ENCODE results near the gene SPPL2B.

DNA sequence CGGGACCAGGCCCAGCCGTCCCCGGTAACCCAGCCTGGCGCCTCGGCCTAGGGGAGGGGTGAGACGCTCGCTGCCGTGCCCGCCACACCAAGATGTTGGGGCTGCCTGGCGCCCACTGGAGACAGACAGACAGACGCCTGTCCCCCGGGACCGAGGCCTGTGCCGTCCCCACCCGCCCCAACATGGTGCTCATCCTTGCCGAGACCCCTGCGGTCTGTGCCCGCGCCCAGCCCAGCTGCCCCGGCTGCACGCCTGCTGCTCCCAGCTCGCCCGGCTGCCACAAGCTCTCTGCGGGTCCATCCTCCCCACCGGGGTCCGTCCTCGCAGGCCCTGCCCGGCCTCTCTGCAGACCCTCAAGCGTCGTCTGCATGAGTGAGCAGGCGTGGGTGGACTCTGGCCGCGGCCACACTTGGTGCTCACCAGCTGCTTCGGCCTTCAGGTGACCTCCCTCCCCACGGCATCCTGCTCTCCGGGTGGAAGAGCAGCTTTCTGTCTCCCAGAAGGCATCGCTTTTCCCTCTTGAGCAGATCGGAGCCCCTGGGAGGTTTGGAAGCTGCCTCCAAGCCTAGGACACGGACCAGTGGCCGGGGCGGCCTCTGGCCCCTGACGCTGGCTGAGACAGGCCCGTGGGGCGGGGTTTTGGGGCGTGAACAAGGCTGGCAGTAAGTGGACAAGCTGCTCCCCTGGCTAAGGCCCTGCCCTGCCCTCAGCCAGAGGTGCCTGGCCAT, 24.8 kb downstream of the SPPL2B start:
- TF ChIP-seq, protein P1, sequence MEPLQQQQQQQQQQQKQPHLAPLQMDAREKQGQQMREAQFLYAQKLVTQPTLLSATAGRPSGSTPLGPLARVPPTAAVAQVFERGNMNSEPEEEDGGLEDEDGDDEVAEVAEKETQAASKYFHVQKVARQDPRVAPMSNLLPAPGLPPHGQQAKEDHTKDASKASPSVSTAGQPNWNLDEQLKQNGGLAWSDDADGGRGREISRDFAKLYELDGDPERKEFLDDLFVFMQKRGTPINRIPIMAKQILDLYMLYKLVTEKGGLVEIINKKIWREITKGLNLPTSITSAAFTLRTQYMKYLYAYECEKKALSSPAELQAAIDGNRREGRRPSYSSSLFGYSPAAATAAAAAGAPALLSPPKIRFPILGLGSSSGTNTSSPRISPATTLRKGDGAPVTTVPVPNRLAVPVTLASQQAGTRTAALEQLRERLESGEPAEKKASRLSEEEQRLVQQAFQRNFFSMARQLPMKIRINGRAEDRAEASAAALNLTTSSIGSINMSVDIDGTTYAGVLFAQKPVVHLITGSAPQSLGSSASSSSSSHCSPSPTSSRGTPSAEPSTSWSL (CRISPR knock-in tag; IDR thresholded peaks at IDR 0.05; ENCODE audit: borderline replicate concordance) = no peak
- TF ChIP-seq SMAD2 (IDR thresholded peaks at IDR 0.05; ENCODE audit: low read depth, low read length) (no peak), TCF7L2 (IDR thresholded peaks at IDR 0.05; ENCODE audit: low read depth, low read length) (no peak), CTCF (IDR thresholded peaks at IDR 0.05 in 2 of 3, conservative IDR thresholded peaks at IDR 0.05 in 1 of 3; ENCODE audit: insufficient read depth in 2 of 3, low read depth in 1 of 3, low read length in 3 of 3) (no peak), NBN (IDR thresholded peaks at IDR 0.05; ENCODE audit: low read depth) (no peak), SAP30 (IDR thresholded peaks at IDR 0.05; ENCODE audit: borderline replicate concordance, insufficient read depth, low read depth, low read length, poor library complexity, severe bottlenecking) (no peak), XRCC5 (IDR thresholded peaks at IDR 0.05; ENCODE audit: low read depth, low read length) (no peak), RBM22 (IDR thresholded peaks at IDR 0.05; ENCODE audit: low read depth, low read length, poor library complexity, severe bottlenecking) (no peak), SRF (CRISPR knock-in tag; IDR thresholded peaks at IDR 0.05) (no peak), HNRNPK (IDR thresholded peaks at IDR 0.05; ENCODE audit: low read depth, low read length, poor library complexity, severe bottlenecking) (no peak), JUND (IDR thresholded peaks at IDR 0.05; ENCODE audit: borderline replicate concordance, low read depth, low read length) (no peak), JUND (tag; IDR thresholded peaks at IDR 0.05; ENCODE audit: borderline replicate concordance, low read depth, low read length) (no peak), POLR2A (conservative IDR thresholded peaks at IDR 0.05) (no peak)

All from K562 (cell line).